Esophagus (tissue), 2 donors: ENCODE data around the gene ITPR1. TPM values are rescaled to one million over a fixed set of nuclear protein-coding genes. Genes with fewer than 3 reads are reported as not detected.

Experiments used
- H3K27ac ChIP-seq, 2 donors: one replicate each; pipeline ENCODE4 v1.5.1; 2013; ENCODE audit warnings: low read depth in 2 of 2, mild to moderate bottlenecking in 2 of 2, inconsistent platforms in 1 of 2, low read length in 1 of 2, moderate library complexity in 1 of 2
- H3K27me3 ChIP-seq, 2 donors: one replicate each; pipeline ENCODE4 v1.6.1; 2013; ENCODE audit warnings: low read length in 2 of 2, control low read depth in 1 of 2, mild to moderate bottlenecking in 1 of 2; ENCODE audit not compliant: insufficient read depth in 2 of 2, control insufficient read depth in 1 of 2
- H3K36me3 ChIP-seq, 2 donors: one replicate each; pipeline ENCODE4 v1.6.1; 2013; ENCODE audit warnings: low read length in 1 of 2; ENCODE audit not compliant: control insufficient read depth in 2 of 2, insufficient read depth in 2 of 2
- H3K4me1 ChIP-seq, 2 donors: one replicate each; pipeline ENCODE4 v1.6.1; 2013; ENCODE audit warnings: low read length in 1 of 2; ENCODE audit not compliant: control insufficient read depth in 2 of 2, insufficient read depth in 2 of 2
- H3K4me3 ChIP-seq, 2 donors: one replicate each; pipeline ENCODE4 v1.5.1; 2013; ENCODE audit warnings: low read length in 2 of 2, mild to moderate bottlenecking in 2 of 2, low read depth in 1 of 2, moderate library complexity in 1 of 2
- H3K9me3 ChIP-seq, 2 donors: one replicate each; pipeline ENCODE4 v1.6.1; 2013; ENCODE audit warnings: mild to moderate bottlenecking in 2 of 2, low read depth in 1 of 2, low read length in 1 of 2, moderate library complexity in 1 of 2; ENCODE audit not compliant: control insufficient read depth in 2 of 2, insufficient read depth in 1 of 2
- WGBS, 2 donors: extraction: QIAGEN DNeasy Blood & Tissue Kit; methylation state at CpG; one replicate each; pipeline ENCODE4 v1.1.7; 2013; 5-methylcytosine and 5-hydroxymethylcytosine counted together
- polyA plus RNA-seq, 2 donors: library from polyadenylated mRNA; stranded (reverse); fragments of 200-250 nt; gene quantifications; one replicate each; pipeline ENCODE4 v1.2.3, GENCODE V29; 2013
- donor health status: healthy with polysubstance abuse.
- donor health status: Bipolar disorder and iron deficiency.

ITPR1 gene
- polyA plus RNA-seq, 2 donors, result 7.5 to 16.3 TPM

DNA sequence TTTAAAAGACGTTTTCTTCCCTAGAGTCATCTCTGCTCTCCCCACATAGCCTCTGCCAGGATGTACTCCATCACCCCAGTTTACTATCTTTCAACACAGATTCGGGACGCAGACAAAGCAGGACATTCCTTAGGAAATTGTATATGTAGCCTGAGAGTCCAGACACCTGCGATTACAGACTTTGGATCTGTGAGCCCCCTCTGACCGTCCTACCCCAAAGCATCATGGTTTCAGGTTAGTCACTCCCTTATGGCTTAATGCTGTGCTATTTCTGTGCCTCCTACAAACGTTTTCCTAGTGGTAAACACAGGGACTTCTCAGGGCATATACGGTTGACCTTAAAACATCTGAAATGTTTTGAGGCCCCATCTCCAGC lies 252.1 kb downstream of the ITPR1 start:
- no peaks in the 10 kb centered on the region for H3K27me3 ChIP-seq
- WGBS, 2 donors, result 73% methylated on average over 7 of the region's 7 CpGs
- no peaks in the 10 kb centered on the region for H3K9me3 ChIP-seq
- no peak overlapping the region for H3K4me3 ChIP-seq
- H3K4me1 ChIP-seq, result peaks cover 5 to 16% of the 10 kb centered on the region in 2 donors
- H3K36me3 ChIP-seq, result peaks cover 0 to 3% of the 10 kb centered on the region in 2 donors
- H3K27ac ChIP-seq, result no peak overlapping the region

DNA sequence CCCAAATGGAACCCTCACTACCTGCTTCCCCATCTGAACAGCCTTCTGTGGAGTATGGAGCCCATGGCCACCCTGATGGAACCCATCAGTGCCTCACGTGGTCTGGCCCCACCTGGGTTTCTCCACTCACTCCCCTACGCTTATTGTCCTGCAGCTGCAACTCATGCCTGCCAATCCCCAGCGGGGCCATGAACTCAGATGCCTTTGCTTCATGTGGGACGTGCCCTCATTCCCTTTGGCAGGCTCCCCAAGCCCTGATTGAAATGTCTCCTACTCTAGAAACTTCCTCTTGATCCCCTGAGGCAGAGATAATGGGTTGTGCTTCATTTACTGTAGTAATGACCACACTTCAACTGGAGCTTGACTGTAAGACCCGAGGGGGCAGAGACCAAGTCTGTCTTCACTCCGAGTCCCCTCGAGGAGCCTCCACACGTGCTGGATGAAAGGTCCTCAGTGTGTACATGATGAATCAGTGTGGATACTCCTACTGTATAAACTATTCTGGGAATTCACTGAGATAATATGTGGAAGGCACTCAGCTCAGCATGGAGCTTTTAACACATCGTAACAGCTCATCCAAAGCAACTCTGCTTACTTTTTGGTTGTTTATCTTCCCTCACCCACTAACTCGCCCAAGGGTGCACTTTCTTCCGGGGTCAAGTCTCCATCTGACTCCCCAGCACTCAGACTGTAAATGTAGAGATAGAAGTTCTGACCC lies 253.3 kb downstream of the ITPR1 start:
- H3K4me3 ChIP-seq, result no peak overlapping the region
- H3K27me3 ChIP-seq, result no peaks in the 10 kb centered on the region
- WGBS, 2 donors, result 58 to 69% methylated on average over 11 of the region's 11 CpGs
- peaks cover 0 to 3% of the 10 kb centered on the region in 2 donors for H3K36me3 ChIP-seq
- H3K4me1 ChIP-seq, result peaks cover 7 to 13% of the 10 kb centered on the region in 2 donors
- peak overlapping the region in 1 of 2 donors; percentile 49 for H3K27ac ChIP-seq
- H3K9me3 ChIP-seq, result no peaks in the 10 kb centered on the region

DNA sequence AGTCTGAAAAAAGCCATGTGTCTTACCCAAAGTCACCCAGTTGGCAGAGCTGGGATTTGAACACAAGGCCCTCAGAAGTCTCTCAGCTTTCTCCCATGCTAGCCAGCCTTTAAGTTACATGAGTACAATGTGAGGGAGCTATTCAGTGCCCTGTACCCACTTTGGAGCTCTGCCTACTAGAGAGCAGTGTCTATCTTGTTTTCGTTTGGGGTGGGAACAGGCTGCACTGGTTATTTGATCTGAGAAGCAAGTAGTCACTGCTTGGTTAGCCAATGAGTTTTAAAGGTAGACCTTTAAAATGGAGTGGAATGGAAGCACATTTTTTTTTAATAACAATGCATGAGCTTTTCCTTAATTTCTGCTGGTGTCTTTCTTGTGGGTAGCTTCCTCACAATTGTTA lies 255.0 kb downstream of the ITPR1 start:
- 70 to 73% methylated on average over 1 of the region's 1 CpG for WGBS, 2 donors
- H3K4me3 ChIP-seq, result no peak overlapping the region
- H3K36me3 ChIP-seq, result peaks cover 0 to 3% of the 10 kb centered on the region in 2 donors
- peak overlapping the region in 1 of 2 donors; percentile 13 for H3K27ac ChIP-seq
- H3K27me3 ChIP-seq, result no peaks in the 10 kb centered on the region
- peaks cover 7 to 10% of the 10 kb centered on the region in 2 donors for H3K4me1 ChIP-seq
- H3K9me3 ChIP-seq, result no peaks in the 10 kb centered on the region

DNA sequence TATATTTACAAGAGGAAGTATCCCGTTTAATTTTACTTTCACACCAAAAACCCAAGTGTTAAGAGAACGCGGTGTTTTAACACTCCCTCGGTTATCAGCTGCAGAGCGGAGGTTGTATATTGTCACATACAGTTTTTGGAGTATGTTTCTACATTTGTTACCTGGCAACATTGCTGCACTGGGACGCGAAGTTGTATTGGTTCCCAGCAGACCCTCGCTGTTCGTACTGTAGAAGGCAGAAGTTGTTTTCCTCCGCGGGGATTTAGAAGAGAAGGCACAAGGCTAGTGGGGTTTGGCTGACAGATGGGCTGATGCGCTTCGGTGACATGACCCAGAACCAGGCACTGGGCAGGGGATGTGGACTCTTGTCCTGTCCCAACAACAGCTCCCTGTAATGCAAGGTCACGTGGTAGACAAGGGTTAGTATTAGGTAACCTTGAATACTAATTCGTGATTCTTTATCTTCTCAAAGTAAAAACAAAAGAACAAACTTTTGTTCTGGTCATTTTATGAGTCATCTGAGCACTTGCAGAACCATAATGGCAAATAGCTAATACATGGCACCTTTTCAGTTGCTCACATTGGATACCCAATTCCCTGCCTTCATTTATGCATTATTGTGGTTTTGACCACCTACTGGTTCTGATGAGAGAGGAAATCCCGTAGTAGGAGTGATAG lies 255.7 kb downstream of the ITPR1 start:
- Histone ChIP-seq H3K9me3 (no peaks in the 10 kb centered on the region), H3K36me3 (no peaks in the 10 kb centered on the region), H3K27ac (peak overlapping the region in 1 of 2 donors; percentile 22), H3K4me3 (no peak overlapping the region), H3K4me1 (peaks cover 7 to 10% of the 10 kb centered on the region in 2 donors), H3K27me3 (no peaks in the 10 kb centered on the region)
- WGBS, 2 donors, result 88 to 90% methylated on average over 16 of the region's 16 CpGs

DNA sequence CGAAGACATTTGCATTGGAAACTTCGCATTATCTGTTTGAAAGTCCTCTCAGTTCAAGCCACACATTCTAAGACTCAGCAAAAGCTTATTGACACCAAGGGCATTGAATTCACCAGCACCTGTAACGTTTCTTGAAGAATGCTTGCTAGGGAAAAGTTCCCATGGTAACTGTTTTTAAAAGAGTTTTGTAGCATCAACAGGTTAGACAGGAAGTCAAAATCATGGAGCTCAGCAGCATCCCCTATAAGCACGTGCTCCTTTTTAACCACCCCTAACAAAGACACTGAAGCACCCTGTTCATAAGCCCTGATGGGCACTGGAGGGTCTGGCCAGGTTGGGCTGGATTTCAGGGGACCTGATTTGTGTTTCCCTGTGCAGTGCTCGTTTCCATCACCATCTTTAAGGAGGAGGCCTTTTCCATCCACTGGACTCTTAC lies 256.4 kb downstream of the ITPR1 start:
- H3K9me3 ChIP-seq, result no peaks in the 10 kb centered on the region
- H3K4me3 ChIP-seq, result no peak overlapping the region
- WGBS, 2 donors, result 74 to 75% methylated on average over 5 of the region's 5 CpGs
- no peaks in the 10 kb centered on the region for H3K27me3 ChIP-seq
- H3K27ac ChIP-seq, result peak overlapping the region; percentile 76 to 87
- no peaks in the 10 kb centered on the region for H3K36me3 ChIP-seq
- H3K4me1 ChIP-seq, result peaks cover 7 to 10% of the 10 kb centered on the region in 2 donors

DNA sequence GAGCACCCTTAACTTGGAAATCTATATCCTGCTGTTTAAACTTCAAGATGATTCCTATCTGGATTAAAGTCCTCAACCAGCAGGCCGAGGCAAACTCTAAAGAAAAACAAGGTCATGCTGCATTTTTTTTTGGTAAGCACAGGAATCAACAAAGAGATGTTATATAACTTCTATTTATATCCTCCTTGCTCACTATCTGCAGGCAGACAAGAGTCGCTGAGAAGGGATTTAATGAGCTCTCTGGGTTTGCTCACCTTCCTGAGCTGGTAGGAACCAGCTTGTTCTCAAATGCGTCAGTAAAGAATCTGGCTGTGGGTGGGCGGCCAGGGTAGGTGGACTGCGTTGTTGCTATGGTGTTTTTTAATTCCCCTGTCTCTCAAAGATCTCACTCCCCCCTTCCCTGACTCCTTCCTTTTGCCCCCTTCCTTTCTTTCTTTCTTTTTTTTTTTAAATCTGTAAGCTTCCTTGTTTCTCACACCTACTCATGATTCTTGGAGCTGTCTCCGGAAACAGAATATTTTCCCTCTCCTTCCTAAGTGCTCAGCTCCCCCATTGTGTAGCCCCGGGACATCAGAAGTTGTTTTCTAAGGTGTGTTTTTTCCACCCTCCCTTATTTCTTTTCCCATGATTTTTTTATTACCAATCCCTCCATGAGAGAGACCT lies 257.3 kb downstream of the ITPR1 start:
- Histone ChIP-seq H3K4me1 (peaks cover 7 to 10% of the 10 kb centered on the region in 2 donors), H3K27ac (peak overlapping the region; percentile 87 to 99), H3K9me3 (no peaks in the 10 kb centered on the region), H3K27me3 (no peaks in the 10 kb centered on the region), H3K36me3 (no peaks in the 10 kb centered on the region), H3K4me3 (peak overlapping the region in 1 of 2 donors; percentile 2)
- WGBS, 2 donors, result 28 to 35% methylated on average over 7 of the region's 7 CpGs

DNA sequence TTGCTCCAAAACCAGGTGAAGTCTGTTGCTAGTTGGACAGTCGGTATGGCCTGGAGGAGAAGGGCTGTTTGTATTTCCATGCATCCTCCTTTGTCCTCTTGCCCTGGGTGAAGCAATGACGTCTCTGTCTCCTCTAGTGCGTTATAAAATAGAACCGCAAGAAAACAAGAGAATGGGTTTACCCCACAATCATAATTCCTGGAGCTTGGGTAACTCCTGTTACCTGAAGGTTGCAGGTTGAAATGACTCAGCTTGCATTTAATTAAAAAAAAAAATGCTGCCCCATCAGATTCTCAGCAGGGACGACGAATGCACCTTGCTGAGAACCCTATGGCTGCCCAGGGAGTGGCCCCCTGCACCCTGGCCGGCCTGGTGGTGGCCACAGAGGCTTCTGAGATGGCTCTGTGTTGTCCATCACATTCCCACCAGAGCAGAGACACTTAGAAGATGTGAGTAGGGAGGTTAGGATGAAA lies 257.9 kb downstream of the ITPR1 start:
- WGBS, 2 donors, result 38 to 39% methylated on average over 7 of the region's 7 CpGs
- no peaks in the 10 kb centered on the region for H3K27me3 ChIP-seq
- H3K4me1 ChIP-seq, result peaks cover 7 to 8% of the 10 kb centered on the region in 2 donors
- no peaks in the 10 kb centered on the region for H3K9me3 ChIP-seq
- H3K27ac ChIP-seq, result peak overlapping the region; percentile 87 to 99
- peak overlapping the region in 1 of 2 donors; percentile 2 for H3K4me3 ChIP-seq
- H3K36me3 ChIP-seq, result no peaks in the 10 kb centered on the region

DNA sequence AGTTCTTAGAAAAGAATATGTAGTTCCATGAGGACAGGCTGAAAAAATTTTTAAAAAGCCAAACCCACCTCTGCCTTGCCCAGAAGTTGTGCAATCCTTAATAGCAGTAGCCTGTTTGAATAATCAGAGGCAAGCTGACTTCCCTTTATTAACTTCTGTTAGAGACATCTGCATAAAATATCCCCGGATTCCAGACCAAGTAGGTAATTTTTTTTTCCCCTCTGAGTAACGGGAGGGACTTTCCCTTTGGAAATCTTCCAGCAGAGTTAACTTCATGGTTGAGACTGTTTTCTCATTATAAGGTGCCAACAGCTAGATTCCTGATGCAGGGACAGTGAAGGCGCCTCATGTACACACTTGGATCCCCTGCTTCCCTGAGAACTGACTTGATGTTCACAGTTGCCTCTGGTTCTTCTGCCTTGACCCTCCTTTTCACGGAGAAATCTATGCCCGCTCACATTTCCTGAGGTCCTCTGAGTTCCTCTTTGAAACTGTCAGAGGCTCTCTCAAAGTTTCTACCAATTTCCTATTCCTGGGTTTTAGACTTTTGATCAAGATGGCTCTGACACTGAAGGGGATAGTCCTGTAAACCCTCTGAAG lies 258.5 kb downstream of the ITPR1 start:
- H3K27ac ChIP-seq, result peak overlapping the region; percentile 87 to 99
- H3K4me3 ChIP-seq, result no peak overlapping the region
- 23 to 29% methylated on average over 5 of the region's 5 CpGs for WGBS, 2 donors

More for the DNA sequence above, 258.5 kb downstream of the ITPR1 start:
- no peaks in the 10 kb centered on the region for H3K27me3 ChIP-seq
- H3K36me3 ChIP-seq, result no peaks in the 10 kb centered on the region
- peaks cover 4 to 5% of the 10 kb centered on the region in 2 donors for H3K4me1 ChIP-seq
- H3K9me3 ChIP-seq, result no peaks in the 10 kb centered on the region
